ENCODE results near the gene CCDC122.
A peak's percentile ranks its signal among the peaks of the same experiment; 100 is the strongest.

DNA sequence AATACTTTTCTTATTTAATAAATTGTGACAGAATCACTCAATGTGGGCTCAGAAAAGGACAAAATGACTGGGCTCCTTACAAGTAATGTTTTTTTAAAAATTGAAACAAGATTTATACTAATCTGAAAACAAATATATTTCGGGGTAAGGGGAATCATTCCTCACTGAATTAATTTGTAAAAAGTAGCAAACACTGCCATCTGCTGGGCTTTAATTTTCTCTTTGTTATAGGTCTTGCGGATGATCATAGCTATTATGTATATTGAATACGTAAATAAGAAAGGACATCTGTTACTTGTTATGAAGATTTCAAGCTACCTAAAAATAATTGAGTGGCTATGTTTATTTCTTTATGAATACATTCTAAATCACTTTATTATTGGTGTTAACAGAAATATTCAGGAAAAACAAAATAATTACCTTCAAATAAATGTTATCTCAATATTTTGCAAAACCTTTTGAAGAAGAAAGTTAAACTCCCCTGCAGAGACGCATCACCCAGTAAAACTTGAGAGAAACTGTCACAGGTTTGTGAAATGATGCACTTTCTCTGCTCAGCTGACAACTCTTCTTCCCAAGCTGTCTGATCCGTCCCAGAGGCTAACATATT lies 75.0 kb downstream of the CCDC122 start:
- TF ChIP-seq EZH2phosphoT487 (IDR thresholded peaks at IDR 0.05; ENCODE audit: low read depth, severe bottlenecking, unreplicated experiment) (no peak), CTCF (IDR thresholded peaks at IDR 0.05; ENCODE audit: poor library complexity) (peak; percentile 74), EZH2 (IDR thresholded peaks at IDR 0.05; ENCODE audit: borderline replicate concordance) (no peak)
